SK-N-SH (cell line): ENCODE results near the gene PAQR7. TPM values are rescaled to one million over a fixed set of nuclear protein-coding genes. Genes with fewer than 3 reads are reported as not detected.

Experiments used
- CTCF ChIA-PET: fragments of 300-600, 350-600 bp; formaldehyde crosslinking; extraction: SDS; loops from one replicate; lab custom pipeline; 2021; lab: Yijun Ruan, JAX
- POLR2A ChIA-PET: fragments of 350-600 bp; sonication (Branson Sonifier 250); formaldehyde crosslinking; extraction: SDS; loops from one replicate; lab custom pipeline; 2020; ENCODE audit warnings: antibody characterized with exemption, inconsistent platforms; lab: Yijun Ruan, JAX
- DNase-seq: peaks from one replicate; pipeline ENCODE4 v3.0.0; 2012
- H2AFZ ChIP-seq: fragments of 200-600 bp; sonication (generic); 2 replicates; pipeline ENCODE4 v1.8.1; 2016; ENCODE audit warnings: antibody characterized with exemption, mild to moderate bottlenecking, low read depth
- H3F3A ChIP-seq: fragments of 200-600 bp; sonication (generic); replicated peaks from 2 replicates; pipeline ENCODE3; 2016; ENCODE audit warnings: antibody characterized with exemption, mild to moderate bottlenecking; ENCODE audit not compliant: insufficient read depth
- H3K27ac ChIP-seq, 2 experiments: fragments of 200-500 bp in 1 of 2; fragments of 200-600 bp in 1 of 2; sonication (Bioruptor generic) in 1 of 2; sonication (generic), shearing (Covaris generic) in 1 of 2; 2 replicates each; pipeline versions ENCODE4 v1.5.1 to v1.6.1; 2014 to 2016; ENCODE audit warnings: low read depth in 2 of 2, inconsistent platforms in 1 of 2, low read length in 1 of 2, mild to moderate bottlenecking in 1 of 2, mixed read lengths in 1 of 2
- H3K27me3 ChIP-seq: fragments of 200-600 bp; sonication (generic), shearing (Covaris generic); 2 replicates; pipeline ENCODE4 v1.6.1; 2016; ENCODE audit warnings: mixed run types; ENCODE audit not compliant: insufficient read depth
- H3K36me3 ChIP-seq, 2 experiments: fragments of 200-500 bp in 1 of 2; fragments of 200-600 bp in 1 of 2; sonication (Bioruptor generic) in 1 of 2; sonication (generic) in 1 of 2; replicated peaks in 1 of 2; 2 replicates each; pipeline versions ENCODE3 to v1.5.1; 2014 to 2016; ENCODE audit warnings: low read length in 1 of 2, mild to moderate bottlenecking in 1 of 2; ENCODE audit not compliant: insufficient read depth in 2 of 2, control insufficient read depth in 1 of 2
- H3K4me1 ChIP-seq, 2 experiments: fragments of 200-500 bp in 1 of 2; fragments of 200-600 bp in 1 of 2; sonication (Bioruptor generic) in 1 of 2; sonication (generic), shearing (Covaris generic) in 1 of 2; 2 replicates each; pipeline versions ENCODE4 v1.5.1 to v1.6.1; 2014 to 2016; ENCODE audit warnings: low read depth in 1 of 2, low read length in 1 of 2, mixed run types in 1 of 2; ENCODE audit not compliant: insufficient read depth in 2 of 2, control insufficient read depth in 1 of 2
- H3K4me2 ChIP-seq: fragments of 200-600 bp; sonication (generic), shearing (Covaris generic); 2 replicates; pipeline ENCODE4 v1.6.1; 2017; ENCODE audit warnings: mixed run types
- H3K4me3 ChIP-seq, 2 experiments: fragments of 200-500 bp in 1 of 2; fragments of 200-600 bp in 1 of 2; sonication (Bioruptor generic) in 1 of 2; sonication (generic), shearing (Covaris generic) in 1 of 2; 2 replicates each; pipeline versions ENCODE4 v1.5.1 to v1.8.1; 2014 to 2016; ENCODE audit warnings: low read depth in 2 of 2, inconsistent platforms in 1 of 2, low read length in 1 of 2, mild to moderate bottlenecking in 1 of 2, mixed read lengths in 1 of 2, moderate library complexity in 1 of 2
- H3K79me2 ChIP-seq: fragments of 200-600 bp; sonication (generic); 2 replicates; pipeline ENCODE4 v1.8.1; 2017; ENCODE audit warnings: mild to moderate bottlenecking; ENCODE audit not compliant: insufficient read depth
- H3K9ac ChIP-seq: fragments of 200-600 bp; sonication (generic); 2 replicates; pipeline ENCODE4 v1.6.1; 2017; ENCODE audit warnings: mixed run types
- H3K9me2 ChIP-seq: fragments of 200-600 bp; sonication (generic); 2 replicates; pipeline ENCODE4 v1.6.1; 2017; ENCODE audit warnings: mixed run types
- H3K9me3 ChIP-seq: fragments of 200-600 bp; sonication (generic); 2 replicates; pipeline ENCODE4 v1.6.1; 2017; ENCODE audit warnings: mixed run types, mild to moderate bottlenecking, moderate library complexity
- H4K20me1 ChIP-seq: fragments of 200-600 bp; sonication (generic); 2 replicates; pipeline ENCODE4 v1.6.1; 2017; ENCODE audit warnings: mild to moderate bottlenecking, mixed run types; ENCODE audit not compliant: insufficient read depth
- CHD2 ChIP-seq: fragments of 150-350 bp; IDR thresholded peaks from 2 replicates; pipeline ENCODE4 v1.6.1; 2018; ENCODE audit warnings: low read length; ENCODE audit not compliant: partially characterized antibody
- FOSL2 ChIP-seq: IDR thresholded peaks from 2 replicates; pipeline ENCODE4 v1.4.0; 2012; ENCODE audit warnings: low read depth, mild to moderate bottlenecking, moderate library complexity, borderline replicate concordance
- GABPA ChIP-seq: IDR thresholded peaks from 2 replicates; pipeline ENCODE4 v1.4.0; 2012; ENCODE audit warnings: low read depth, mild to moderate bottlenecking
- GATA2 ChIP-seq: sonication (generic); formaldehyde crosslinking; IDR thresholded peaks from 2 replicates; pipeline ENCODE4 v1.5.0; 2020; ENCODE audit warnings: mild to moderate bottlenecking, missing genetic modification reagents
- IRF3 ChIP-seq: fragments of 150-350 bp; IDR thresholded peaks from 2 replicates; pipeline ENCODE4 v1.6.1; 2016; ENCODE audit warnings: mild to moderate bottlenecking, low read depth, low read length
- JUND ChIP-seq: IDR thresholded peaks from 2 replicates; pipeline ENCODE4 v1.4.0; 2012
- MAX ChIP-seq: IDR thresholded peaks from 2 replicates; pipeline ENCODE4 v1.4.0; 2012; ENCODE audit warnings: low read depth
- MXI1 ChIP-seq: IDR thresholded peaks from 2 replicates; pipeline ENCODE4 v1.6.1; 2012; ENCODE audit warnings: mild to moderate bottlenecking, low read depth, low read length, improper control_type of control experiment
- NRF1 ChIP-seq: IDR thresholded peaks from 2 replicates; pipeline ENCODE4 v1.6.1; 2012; ENCODE audit warnings: low read depth, mild to moderate bottlenecking, low read length
- RXRA ChIP-seq: IDR thresholded peaks from 2 replicates; pipeline ENCODE4 v1.4.0; 2012; ENCODE audit warnings: low read depth, mild to moderate bottlenecking, borderline replicate concordance
- TCF12 ChIP-seq: IDR thresholded peaks from 2 replicates; pipeline ENCODE4 v1.4.0; 2012
- YY1 ChIP-seq: IDR thresholded peaks from 2 replicates; pipeline ENCODE4 v1.4.0; 2012; ENCODE audit warnings: low read depth, mild to moderate bottlenecking
- ZBTB33 ChIP-seq: IDR thresholded peaks from 2 replicates; pipeline ENCODE4 v1.4.0; 2012; ENCODE audit warnings: low read depth, borderline replicate concordance
- WGBS: methylation state at CpG from one replicate; pipeline ENCODE4 v1.1.6; 2017; ENCODE audit warnings: low lambda C conversion rate; 5-methylcytosine and 5-hydroxymethylcytosine counted together
- polyA plus RNA-seq, 3 experiments: library from polyadenylated mRNA; depleted of rRNA; stranded (reverse); fragments of >200 nt; gene quantifications; 2 replicates each; pipeline ENCODE4 v1.2.3, GENCODE V29; 2012

PAQR7 gene
- polyA plus RNA-seq, 1 of the 3 experiments (the other 2 are of a cell fraction) = 5.6 TPM

- TF ChIP-seq JUND (no peak), NRF1 (peak; percentile 19; the same call in 1 of the 2 replicates), CHD2 (peak; percentile 97), GABPA (no peak), GATA2 (CRISPR knock-in tag) (no peak), FOSL2 (no peak), MXI1 (peak; percentile 57), ZBTB33 (peak; percentile 60; the same call in 1 of the 2 replicates)
- TF ChIP-seq, all 33 proteins: peak for 4
- Histone ChIP-seq H3K9me3 (no peaks in the 10 kb centered on the region), H3K27me3 (no peaks in the 10 kb centered on the region), H3K36me3 (peaks cover 0 to 28% of the 10 kb centered on the region in 2 experiments), H3K79me2 (peaks cover 42% of the 10 kb centered on the region), H3F3A (no peaks in the 10 kb centered on the region), H2AFZ (peak overlapping the region; percentile 83), H3K9me2 (no peaks in the 10 kb centered on the region), H3K4me1 (peaks cover 8 to 29% of the 10 kb centered on the region in 2 experiments; a peak in 1 of 4 replicates), H3K9ac (peak overlapping the region; percentile 92), H3K27ac (peak overlapping the region; percentile 79 to 88), H4K20me1 (peaks cover 7% of the 10 kb centered on the region; the same call in 1 of the 2 replicates), H3K4me2 (peak overlapping the region; percentile 100), H3K4me3 (peak overlapping the region; percentile 95 to 97)
- POLR2A ChIA-PET = interaction anchor here (0.9 to 2.5 kb wide), 7 partner anchors 10 to 212 kb away, joined by 3 to 8 read pairs (median 5); partner anchors contain the start of genes PAFAH2 and PAQR7
- CTCF ChIA-PET = interaction anchor here (0.8 to 3.4 kb wide), 7 partner anchors 9 to 182 kb away, joined by 3 to 15 read pairs (median 5); no protein-coding TSS in a partner anchor
- 5% methylated on average over 14 of the region's 67 CpGs for WGBS
- DNase-seq = peak; percentile 79
Measured at GRCh38 chr1:25820247-25821111, 55.0 kb downstream of the PAQR7 start.

- peak; percentile 98 for DNase-seq
- no peaks in the 10 kb centered on the region for H3K27me3 ChIP-seq
- peak within 1 kb of the TSS; percentile 92 for H3K9ac ChIP-seq
- H3K79me2 ChIP-seq = peaks cover 42% of the 10 kb centered on the region
- H3K9me2 ChIP-seq = no peaks in the 10 kb centered on the region
- ChIA-PET CTCF (interaction anchor here (0.9 to 3.9 kb wide), 8 partner anchors 8 to 211 kb away, joined by 3 to 15 read pairs (median 4); no protein-coding TSS in a partner anchor), POLR2A (interaction anchor here (0.9 to 2.5 kb wide), 9 partner anchors 10 to 211 kb away, joined by 3 to 8 read pairs (median 4); partner anchors contain the start of genes PAFAH2 and PAQR7)
- peaks cover 7% of the 10 kb centered on the region; the same call in 1 of the 2 replicates for H4K20me1 ChIP-seq
- WGBS = 1% methylated on average over 24 of the region's 64 CpGs
- H3K27ac ChIP-seq = peak within 1 kb of the TSS; percentile 79 to 88
- peaks cover 8 to 29% of the 10 kb centered on the region in 2 experiments; a peak in 1 of 4 replicates for H3K4me1 ChIP-seq
- no peaks in the 10 kb centered on the region for H3F3A ChIP-seq
- H3K4me2 ChIP-seq = peak within 1 kb of the TSS; percentile 100
- peak within 1 kb of the TSS; percentile 95 to 97 for H3K4me3 ChIP-seq
- H3K36me3 ChIP-seq = peaks cover 0 to 23% of the 10 kb centered on the region in 2 experiments
- peak within 1 kb of the TSS; percentile 83 for H2AFZ ChIP-seq
- no peaks in the 10 kb centered on the region for H3K9me3 ChIP-seq
- no peak for TF ChIP-seq IRF3
- TF ChIP-seq NRF1 = peak; percentile 86
- TF ChIP-seq ZBTB33 = peak; percentile 96
- TF ChIP-seq RXRA = no peak
- TF ChIP-seq YY1 = no peak
- no peak for TF ChIP-seq TCF12
- TF ChIP-seq MAX = no peak
Measured at GRCh38 chr1:25819491-25820246, 55.8 kb downstream of the PAQR7 start, which contains the start of gene MTFR1L. TSS of gene MTFR1L (plus strand) at chr1:25819954. CDS start at chr1:25823105, 3,151 bp downstream.
